GM12878 (cell line): ENCODE results near the gene MAP3K6.

Experiments used
- FOXK2 ChIP-seq: fragments of 450-650 bp; IDR thresholded peaks from 2 replicates; pipeline ENCODE4 v1.6.1; 2017; ENCODE audit warnings: mild to moderate bottlenecking, moderate library complexity
- MEF2A ChIP-seq: IDR thresholded peaks from 2 replicates; pipeline ENCODE4 v1.6.1; 2011; ENCODE audit warnings: low read depth, mild to moderate bottlenecking, low read length, moderate library complexity; ENCODE audit not compliant: insufficient read depth
- POLR2A ChIP-seq: IDR thresholded peaks from 2 replicates; pipeline ENCODE4 v1.6.1; 2011; ENCODE audit warnings: low read depth, mild to moderate bottlenecking, low read length
- RAD21 ChIP-seq: IDR thresholded peaks from 2 replicates; pipeline ENCODE4 v1.6.1; 2011; ENCODE audit warnings: mild to moderate bottlenecking, low read depth, low read length, moderate library complexity; ENCODE audit not compliant: insufficient read depth
- TF ChIP-seq, protein P1 (sequence below), 3 experiments: IDR thresholded peaks in 2 of 3; conservative IDR thresholded peaks in 1 of 3; 2 replicates each; pipeline ENCODE4 v1.5.1; 2011; ENCODE audit warnings: low read depth in 3 of 3, low read length in 3 of 3, mild to moderate bottlenecking in 3 of 3, control low read depth in 2 of 3, moderate library complexity in 2 of 3, inconsistent platforms in 1 of 3, mixed read lengths in 1 of 3; ENCODE audit not compliant: control insufficient read depth in 2 of 3, insufficient read depth in 1 of 3; ENCODE audit errors: extremely low read depth in 1 of 3

DNA sequence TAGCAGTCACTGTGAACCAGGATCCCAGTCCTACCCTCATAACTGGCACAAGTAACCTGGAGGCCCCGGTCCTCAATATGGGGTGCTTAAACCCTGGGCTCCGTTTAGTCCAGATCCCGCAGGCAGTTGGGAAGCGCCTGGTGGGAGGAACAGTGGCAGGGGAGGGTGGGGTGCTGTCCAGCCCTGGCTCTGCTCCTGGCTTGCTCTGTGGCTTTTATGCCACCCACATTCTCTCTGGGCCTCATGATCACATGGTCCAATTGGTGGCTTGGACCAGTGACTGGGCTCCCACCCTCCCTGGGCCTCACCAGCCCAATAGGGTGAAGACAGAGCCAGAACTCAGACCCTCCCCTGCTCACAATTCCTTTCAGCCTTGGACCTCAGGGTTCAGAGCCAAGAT, 13.5 kb upstream of the MAP3K6 start:
- TF ChIP-seq FOXK2 (no peak), MEF2A (no peak), RAD21 (no peak), POLR2A (no peak)
- TF ChIP-seq, protein P1, sequence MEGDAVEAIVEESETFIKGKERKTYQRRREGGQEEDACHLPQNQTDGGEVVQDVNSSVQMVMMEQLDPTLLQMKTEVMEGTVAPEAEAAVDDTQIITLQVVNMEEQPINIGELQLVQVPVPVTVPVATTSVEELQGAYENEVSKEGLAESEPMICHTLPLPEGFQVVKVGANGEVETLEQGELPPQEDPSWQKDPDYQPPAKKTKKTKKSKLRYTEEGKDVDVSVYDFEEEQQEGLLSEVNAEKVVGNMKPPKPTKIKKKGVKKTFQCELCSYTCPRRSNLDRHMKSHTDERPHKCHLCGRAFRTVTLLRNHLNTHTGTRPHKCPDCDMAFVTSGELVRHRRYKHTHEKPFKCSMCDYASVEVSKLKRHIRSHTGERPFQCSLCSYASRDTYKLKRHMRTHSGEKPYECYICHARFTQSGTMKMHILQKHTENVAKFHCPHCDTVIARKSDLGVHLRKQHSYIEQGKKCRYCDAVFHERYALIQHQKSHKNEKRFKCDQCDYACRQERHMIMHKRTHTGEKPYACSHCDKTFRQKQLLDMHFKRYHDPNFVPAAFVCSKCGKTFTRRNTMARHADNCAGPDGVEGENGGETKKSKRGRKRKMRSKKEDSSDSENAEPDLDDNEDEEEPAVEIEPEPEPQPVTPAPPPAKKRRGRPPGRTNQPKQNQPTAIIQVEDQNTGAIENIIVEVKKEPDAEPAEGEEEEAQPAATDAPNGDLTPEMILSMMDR (IDR thresholded peaks at IDR 0.05 in 2 of 3, conservative IDR thresholded peaks at IDR 0.05 in 1 of 3; ENCODE audit: control insufficient read depth in 2 of 3, extremely low read depth in 1 of 3, insufficient read depth in 1 of 3, low read depth in 3 of 3, low read length in 3 of 3), result no peak
